CD14-positive monocyte (primary cell): ENCODE results near the gene TRAM2. TPM values are rescaled to one million over a fixed set of nuclear protein-coding genes. Genes with fewer than 3 reads are reported as not detected.

Experiments
- DNase-seq, 3 donors: peaks; one replicate each; pipeline ENCODE4 v3.0.0-alpha.2; 2011 to 2022
- H2AFZ ChIP-seq: 2 replicates; pipeline ENCODE4 v1.6.0; 2012; ENCODE audit warnings: mild to moderate bottlenecking, low read depth, low read length, inconsistent platforms; ENCODE audit not compliant: insufficient read depth, poor library complexity, severe bottlenecking
- H3K27ac ChIP-seq, 2 donors: 1 replicate in 1 of 2; 2 replicates in 1 of 2; pipeline ENCODE4 v1.5.1; 2012 to 2013; ENCODE audit warnings: low read length in 2 of 2, control low read depth in 1 of 2, inconsistent platforms in 1 of 2, low read depth in 1 of 2, mild to moderate bottlenecking in 1 of 2
- H3K27me3 ChIP-seq, 2 donors: one replicate each; pipeline versions ENCODE4 v1.6.0 to v1.6.1; 2011 to 2013; ENCODE audit warnings: low read length in 2 of 2; ENCODE audit not compliant: control insufficient read depth in 2 of 2, insufficient read depth in 2 of 2
- H3K36me3 ChIP-seq, 2 donors: replicated peaks in 1 of 2; 1 replicate in 1 of 2; 2 replicates in 1 of 2; pipeline versions ENCODE4 v1.5.1 to v1.6.1; 2012 to 2013; ENCODE audit warnings: low read length in 2 of 2, control low read depth in 1 of 2, inconsistent platforms in 1 of 2, mild to moderate bottlenecking in 1 of 2; ENCODE audit not compliant: insufficient read depth in 2 of 2, control insufficient read depth in 1 of 2
- H3K4me1 ChIP-seq, 2 donors: 1 replicate in 1 of 2; 2 replicates in 1 of 2; pipeline versions ENCODE4 v1.5.1 to v1.6.1; 2012 to 2013; ENCODE audit warnings: low read length in 2 of 2, control low read depth in 1 of 2, inconsistent platforms in 1 of 2, mild to moderate bottlenecking in 1 of 2, moderate library complexity in 1 of 2; ENCODE audit not compliant: insufficient read depth in 2 of 2, control insufficient read depth in 1 of 2
- H3K4me2 ChIP-seq: replicated peaks from 2 replicates; pipeline ENCODE3; 2012; ENCODE audit warnings: low read length, moderate library complexity, mild to moderate bottlenecking; ENCODE audit not compliant: poor library complexity, severe bottlenecking; ENCODE audit errors: extremely low read depth
- H3K4me3 ChIP-seq, 3 experiments: fragments of 200-600 bp in 1 of 3; sonication (generic) in 1 of 3; replicated peaks in 1 of 3; 1 replicate in 2 of 3; 2 replicates in 1 of 3; pipeline ENCODE4 v1.5.1; 2011 to 2013; ENCODE audit warnings: low read length in 3 of 3, mild to moderate bottlenecking in 3 of 3, control low read depth in 2 of 3, low read depth in 2 of 3, inconsistent platforms in 1 of 3, moderate library complexity in 1 of 3
- H3K79me2 ChIP-seq: 2 replicates; pipeline ENCODE4 v1.6.0; 2012; ENCODE audit warnings: mild to moderate bottlenecking, control low read depth, inconsistent platforms, low read length, moderate library complexity; ENCODE audit not compliant: insufficient read depth
- H3K9ac ChIP-seq: 2 replicates; pipeline ENCODE4 v1.6.0; 2017; ENCODE audit warnings: low read length, mild to moderate bottlenecking; ENCODE audit not compliant: insufficient read depth, poor library complexity, severe bottlenecking
- H3K9me3 ChIP-seq, 2 donors: replicated peaks in 1 of 2; 1 replicate in 1 of 2; 2 replicates in 1 of 2; pipeline versions ENCODE4 v1.5.1 to v1.6.1; 2012 to 2013; ENCODE audit warnings: low read length in 2 of 2, control low read depth in 1 of 2; ENCODE audit not compliant: control insufficient read depth in 1 of 2, insufficient read depth in 1 of 2
- H4K20me1 ChIP-seq: 2 replicates; pipeline ENCODE4 v1.6.0; 2012; ENCODE audit warnings: mild to moderate bottlenecking, low read length, control low read depth, moderate library complexity; ENCODE audit not compliant: insufficient read depth
- H3K27ac Mint-ChIP-seq, 7 donors: one replicate each; pipeline ENCODE4 v1.8.0; 2020; ENCODE audit warnings: mild to moderate bottlenecking in 7 of 7, mixed read lengths in 7 of 7, moderate library complexity in 6 of 7, inconsistent platforms in 2 of 7
- H3K27me3 Mint-ChIP-seq, 3 donors: one replicate each; pipeline ENCODE4 v1.8.0; 2021 to 2022; ENCODE audit warnings: low read depth in 3 of 3, mild to moderate bottlenecking in 3 of 3, mixed read lengths in 3 of 3, moderate library complexity in 3 of 3, inconsistent platforms in 1 of 3
- H3K36me3 Mint-ChIP-seq, 2 donors: one replicate each; pipeline ENCODE4 v1.8.0; 2020; ENCODE audit warnings: mixed read lengths in 2 of 2, inconsistent platforms in 1 of 2, mild to moderate bottlenecking in 1 of 2
- H3K4me1 Mint-ChIP-seq: one replicate; pipeline ENCODE4 v1.8.0; 2020; ENCODE audit warnings: mild to moderate bottlenecking, mixed read lengths
- H3K4me3 Mint-ChIP-seq, 2 donors: one replicate each; pipeline ENCODE4 v1.8.0; 2020; ENCODE audit warnings: mild to moderate bottlenecking in 2 of 2, mixed read lengths in 2 of 2, moderate library complexity in 1 of 2
- H3K9me3 Mint-ChIP-seq, 7 donors: one replicate each; pipeline ENCODE4 v1.8.0; 2020 to 2022; ENCODE audit warnings: mixed read lengths in 7 of 7, mild to moderate bottlenecking in 6 of 7, moderate library complexity in 6 of 7, inconsistent platforms in 2 of 7
- WGBS: methylation state at CpG from one replicate; pipeline ENCODE4 v1.1.5; 2013; ENCODE audit warnings: missing lambda C conversion rate; ENCODE audit not compliant: insufficient coverage; 5-methylcytosine and 5-hydroxymethylcytosine counted together
- intact Hi-C, 2 donors: fragments of 100-400 bp; cut with micrococcal nuclease; formaldehyde crosslinking; loops; one replicate each; pipeline versions ENCODE4 v1.15.0 to v1.15.1; 2023
- polyA plus RNA-seq, 3 donors: library from polyadenylated mRNA; depleted of rRNA in 1 of 3; unstranded in 2 of 3; stranded (reverse) in 1 of 3; fragments of 300-500 nt in 2 of 3; fragments of >200 nt in 1 of 3; fragmentation: Illumina TruSeq in 2 of 3; gene quantifications; 1 replicate in 2 of 3; 2 replicates in 1 of 3; pipeline ENCODE4 v1.2.3, GENCODE V29; 2012 to 2021
- TF ChIP-seq, protein P1 (sequence below): fragments of 200-600 bp; IDR thresholded peaks from one replicate; pipeline ENCODE4 v1.8.0; 2022; ENCODE audit warnings: antibody characterized with exemption, mild to moderate bottlenecking

Gene TRAM2
- polyA plus RNA-seq, 3 donors: 4.7 to 11.7 (median 5.9) TPM

DNA sequence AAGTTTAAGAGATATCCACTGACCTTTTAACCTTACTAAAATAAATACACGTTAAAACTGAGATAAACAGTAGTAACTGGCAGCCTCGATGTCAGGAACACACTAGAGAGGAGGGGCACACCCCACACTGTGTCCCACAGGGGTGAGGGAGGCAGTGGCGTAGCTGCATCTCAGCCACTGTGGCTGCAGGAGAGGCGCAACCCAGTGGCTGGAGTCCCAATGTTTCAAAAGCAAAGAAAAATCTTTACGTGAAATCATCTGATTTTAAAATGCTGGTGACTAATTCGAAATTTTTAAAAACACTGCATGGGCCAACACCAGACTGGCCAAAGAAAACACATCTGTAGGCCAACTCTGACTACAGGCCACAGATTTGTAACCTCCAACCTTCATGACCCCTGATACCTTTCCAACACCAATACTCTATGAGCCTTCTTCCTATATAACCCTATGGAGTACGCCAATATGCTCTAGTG lies 54.7 kb downstream of the TRAM2 start:
- peaks cover 16% of the 10 kb centered on the region for H3K4me1 Mint-ChIP-seq
- Histone ChIP-seq H3K79me2 (peaks cover 3% of the 10 kb centered on the region), H3K9ac (no peak overlapping the region), H3K4me1 (no peaks in the 10 kb centered on the region), H3K4me3 (no peak overlapping the region), H3K27ac (no peak overlapping the region), H3K9me3 (no peaks in the 10 kb centered on the region), H4K20me1 (peaks cover 14% of the 10 kb centered on the region), H3K27me3 (no peaks in the 10 kb centered on the region), H3K4me2 (no peak overlapping the region), H3K36me3 (peaks cover 0 to 34% of the 10 kb centered on the region in 2 donors), H2AFZ (no peak overlapping the region)
- H3K27me3 Mint-ChIP-seq: peaks cover 0 to 3% (median 2%) of the 10 kb centered on the region in 3 donors
- H3K36me3 Mint-ChIP-seq: peaks cover 34 to 46% of the 10 kb centered on the region in 2 donors
- WGBS: 57% methylated on average over 1 of the region's 7 CpGs
- H3K27ac Mint-ChIP-seq: peak overlapping the region in 2 of 7 donors; percentile 3 to 22
- intact Hi-C loops: no loop called here
- H3K4me3 Mint-ChIP-seq: no peak overlapping the region
- H3K9me3 Mint-ChIP-seq: peaks cover 0 to 3% (median 0%) of the 10 kb centered on the region in 7 donors
- TF ChIP-seq, protein P1, sequence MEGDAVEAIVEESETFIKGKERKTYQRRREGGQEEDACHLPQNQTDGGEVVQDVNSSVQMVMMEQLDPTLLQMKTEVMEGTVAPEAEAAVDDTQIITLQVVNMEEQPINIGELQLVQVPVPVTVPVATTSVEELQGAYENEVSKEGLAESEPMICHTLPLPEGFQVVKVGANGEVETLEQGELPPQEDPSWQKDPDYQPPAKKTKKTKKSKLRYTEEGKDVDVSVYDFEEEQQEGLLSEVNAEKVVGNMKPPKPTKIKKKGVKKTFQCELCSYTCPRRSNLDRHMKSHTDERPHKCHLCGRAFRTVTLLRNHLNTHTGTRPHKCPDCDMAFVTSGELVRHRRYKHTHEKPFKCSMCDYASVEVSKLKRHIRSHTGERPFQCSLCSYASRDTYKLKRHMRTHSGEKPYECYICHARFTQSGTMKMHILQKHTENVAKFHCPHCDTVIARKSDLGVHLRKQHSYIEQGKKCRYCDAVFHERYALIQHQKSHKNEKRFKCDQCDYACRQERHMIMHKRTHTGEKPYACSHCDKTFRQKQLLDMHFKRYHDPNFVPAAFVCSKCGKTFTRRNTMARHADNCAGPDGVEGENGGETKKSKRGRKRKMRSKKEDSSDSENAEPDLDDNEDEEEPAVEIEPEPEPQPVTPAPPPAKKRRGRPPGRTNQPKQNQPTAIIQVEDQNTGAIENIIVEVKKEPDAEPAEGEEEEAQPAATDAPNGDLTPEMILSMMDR: no peak
- DNase-seq: no peak

DNA sequence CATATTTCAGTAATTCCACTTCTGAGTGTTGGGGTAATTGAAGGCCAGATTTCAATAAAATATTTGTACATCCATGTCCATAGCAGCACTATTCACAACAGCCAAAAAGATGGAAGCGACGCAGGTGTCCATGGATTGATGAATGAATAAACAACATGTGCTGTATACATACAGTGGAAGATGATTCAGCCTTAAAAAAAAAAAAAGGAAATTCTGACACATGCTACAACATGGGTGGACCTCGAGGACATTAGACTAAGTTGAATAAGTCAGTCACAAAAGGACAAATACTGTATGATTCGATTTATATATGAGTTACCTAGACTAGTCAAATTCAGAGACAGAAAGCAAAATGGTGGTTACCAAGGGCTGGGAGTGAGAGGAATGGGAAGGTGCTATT lies 57.2 kb downstream of the TRAM2 start:
- Histone ChIP-seq H3K79me2 (peaks cover 3% of the 10 kb centered on the region), H3K36me3 (peaks cover 25 to 59% of the 10 kb centered on the region in 2 donors), H2AFZ (no peak overlapping the region), H3K4me2 (no peak overlapping the region), H3K27me3 (no peaks in the 10 kb centered on the region), H3K27ac (no peak overlapping the region), H3K4me3 (no peak overlapping the region), H3K9me3 (no peaks in the 10 kb centered on the region), H3K9ac (no peak overlapping the region), H4K20me1 (peaks cover 10% of the 10 kb centered on the region), H3K4me1 (no peaks in the 10 kb centered on the region)
- no peak overlapping the region for H3K27ac Mint-ChIP-seq
- H3K4me1 Mint-ChIP-seq: peaks cover 21% of the 10 kb centered on the region
- TF ChIP-seq, protein P1: no peak
- H3K4me3 Mint-ChIP-seq: no peak overlapping the region
- peaks cover 56 to 60% of the 10 kb centered on the region in 2 donors for H3K36me3 Mint-ChIP-seq
- WGBS: 100% methylated on average over 2 of the region's 4 CpGs
- H3K27me3 Mint-ChIP-seq: peaks cover 0 to 3% (median 2%) of the 10 kb centered on the region in 3 donors
- no peak for DNase-seq
- peaks cover 0 to 3% (median 0%) of the 10 kb centered on the region in 7 donors for H3K9me3 Mint-ChIP-seq
- intact Hi-C loops: no loop called here
